ENCODE results near the gene EPS8L2. TPM values are rescaled to one million over a fixed set of nuclear protein-coding genes. Genes with fewer than 3 reads are reported as not detected.

EPS8L2 gene
- total RNA-seq, 1 donor from 2014 or later = 129 TPM

DNA sequence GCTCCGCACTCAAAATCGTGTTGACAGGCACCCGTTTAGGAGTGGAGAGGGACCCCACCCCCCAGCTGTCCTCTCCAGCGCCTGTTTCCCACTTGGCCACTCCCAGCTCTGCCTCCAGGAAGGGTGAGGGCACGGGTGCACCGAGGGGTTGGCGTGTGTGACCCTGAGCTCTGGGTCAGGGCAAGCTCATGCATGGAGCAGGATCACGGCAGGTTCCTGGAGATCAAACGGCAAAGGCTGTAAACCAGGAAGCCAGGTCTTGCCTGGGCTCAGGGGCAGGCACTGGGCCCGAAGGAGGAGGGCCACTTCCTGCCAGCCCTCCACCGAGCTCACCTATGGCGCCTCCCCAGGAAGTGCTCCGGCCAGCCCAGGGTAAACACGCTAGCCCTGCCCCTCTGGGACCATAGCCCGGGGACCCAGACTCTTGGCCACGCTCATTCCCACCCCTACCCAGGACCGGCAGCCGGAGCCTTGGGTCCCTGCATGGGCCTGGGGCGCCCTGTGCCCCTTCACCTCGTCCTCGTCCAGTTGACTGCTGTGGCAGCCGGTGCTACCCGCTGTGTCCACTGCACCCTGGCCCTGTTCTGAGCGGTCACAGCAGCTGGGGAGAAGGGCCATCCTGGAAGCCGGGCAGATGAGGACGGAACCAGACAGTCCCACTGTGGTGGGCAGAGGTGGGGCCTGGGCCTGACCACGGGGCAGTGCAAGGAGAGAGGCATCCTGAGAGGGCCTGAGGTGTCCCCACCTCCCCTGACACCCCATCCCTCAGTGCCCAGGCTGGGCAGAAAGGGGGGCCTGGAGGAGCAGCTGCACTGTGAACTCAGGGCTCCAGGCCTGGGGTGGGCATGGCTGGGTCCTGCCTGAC, 1.0 kb upstream of the EPS8L2 start:
- Histone ChIP-seq H3K4me2 (ENCODE audit: low read length) (peak overlapping the region; percentile 86), H3K4me3 (ENCODE audit: insufficient read depth, low read depth, low read length) (no peak overlapping the region), H3K9me3 (ENCODE audit: insufficient read depth, low read depth, low read length) (no peaks in the 10 kb centered on the region), H3K27me3 (ENCODE audit: insufficient read depth, low read length) (no peaks in the 10 kb centered on the region), H3K4me1 (ENCODE audit: insufficient read depth, low read length) (peaks cover 21% of the 10 kb centered on the region), H2AFZ (ENCODE audit: low read depth, low read length) (no peak overlapping the region), H3K79me2 (ENCODE audit: insufficient read depth, low read length) (peaks cover 21% of the 10 kb centered on the region), H3K27ac (ENCODE audit: low read depth, low read length) (no peak overlapping the region), H3K9ac (ENCODE audit: low read length) (peak overlapping the region; percentile 18), H4K20me1 (ENCODE audit: insufficient read depth, low read length) (peaks cover 14% of the 10 kb centered on the region), H3K36me3 (ENCODE audit: insufficient read depth, low read length) (no peaks in the 10 kb centered on the region)
- no peak overlapping the region for H3K27ac Mint-ChIP-seq (ENCODE audit: unreplicated experiment)
- FAIRE-seq (no peak), DNase-seq (ENCODE audit: low read depth) (no peak)
- H3K4me1 Mint-ChIP-seq (ENCODE audit: low read depth, unreplicated experiment) = peaks cover 4% of the 10 kb centered on the region
- no peaks in the 10 kb centered on the region for H3K9me3 Mint-ChIP-seq (ENCODE audit: unreplicated experiment)
- peak overlapping the region; percentile 78 for H3K4me3 Mint-ChIP-seq (ENCODE audit: unreplicated experiment)
- no peaks in the 10 kb centered on the region for H3K27me3 Mint-ChIP-seq (ENCODE audit: low read depth, unreplicated experiment)
- no peak for TF ChIP-seq EZH2 (IDR thresholded peaks at IDR 0.05; ENCODE audit: insufficient read depth, low read length)
- no peak for TF ChIP-seq CTCF (IDR thresholded peaks at IDR 0.05; ENCODE audit: insufficient read depth, low read depth, low read length)
- H3K36me3 Mint-ChIP-seq (ENCODE audit: low read depth, unreplicated experiment) = peaks cover 3% of the 10 kb centered on the region

GRCh38 chr11:706439-706956, 467 bp downstream of the EPS8L2 start:
- peak overlapping the region; percentile 63 for H3K4me3 ChIP-seq (ENCODE audit: insufficient read depth, low read depth, low read length)
- H2AFZ ChIP-seq (ENCODE audit: low read depth, low read length) = peak overlapping the region; percentile 38
- peaks cover 24% of the 10 kb centered on the region for H3K4me1 ChIP-seq (ENCODE audit: insufficient read depth, low read length)
- H3K9me3 Mint-ChIP-seq (ENCODE audit: unreplicated experiment) = peaks cover 1% of the 10 kb centered on the region
- DNase-seq (ENCODE audit: low read depth) (peak; percentile 22), FAIRE-seq (no peak)
- peak overlapping the region; percentile 79 for H3K4me3 Mint-ChIP-seq (ENCODE audit: unreplicated experiment)
- peak overlapping the region; percentile 73 for H3K9ac ChIP-seq (ENCODE audit: low read length)
- H3K27ac Mint-ChIP-seq (ENCODE audit: unreplicated experiment) = no peak overlapping the region
- peak overlapping the region; percentile 86 for H3K4me2 ChIP-seq (ENCODE audit: low read length)
- H3K4me1 Mint-ChIP-seq (ENCODE audit: low read depth, unreplicated experiment) = peaks cover 3% of the 10 kb centered on the region
- peaks cover 21% of the 10 kb centered on the region for H3K79me2 ChIP-seq (ENCODE audit: insufficient read depth, low read length)
- H3K36me3 Mint-ChIP-seq (ENCODE audit: low read depth, unreplicated experiment) = no peaks in the 10 kb centered on the region
- no peaks in the 10 kb centered on the region for H3K9me3 ChIP-seq (ENCODE audit: insufficient read depth, low read depth, low read length)
- H3K27ac ChIP-seq (ENCODE audit: low read depth, low read length) = no peak overlapping the region
- H4K20me1 ChIP-seq (ENCODE audit: insufficient read depth, low read length) = peaks cover 14% of the 10 kb centered on the region
- H3K36me3 ChIP-seq (ENCODE audit: insufficient read depth, low read length) = no peaks in the 10 kb centered on the region
- no peak for TF ChIP-seq CTCF (IDR thresholded peaks at IDR 0.05; ENCODE audit: insufficient read depth, low read depth, low read length)
- no peak for TF ChIP-seq EZH2 (IDR thresholded peaks at IDR 0.05; ENCODE audit: insufficient read depth, low read length)
- H3K27me3 ChIP-seq (ENCODE audit: insufficient read depth, low read length) = no peaks in the 10 kb centered on the region
- H3K27me3 Mint-ChIP-seq (ENCODE audit: low read depth, unreplicated experiment) = no peaks in the 10 kb centered on the region

Measured in astrocyte (in vitro differentiated cells and primary cell).